DND-41 (cell line): ENCODE measurements around the gene TMED4.

Experiments
- EZH2 ChIP-seq: IDR thresholded peaks from 3 replicates; pipeline ENCODE4 v1.6.1; 2012; ENCODE audit warnings: borderline replicate concordance, low read depth, mild to moderate bottlenecking, moderate library complexity, low read length, inconsistent platforms; ENCODE audit not compliant: severe bottlenecking
- TF ChIP-seq, protein P1 (sequence below): IDR thresholded peaks from 2 replicates; pipeline ENCODE4 v1.5.1; 2012; ENCODE audit warnings: borderline replicate concordance, low read length, moderate library complexity, mild to moderate bottlenecking; ENCODE audit not compliant: poor library complexity, severe bottlenecking; ENCODE audit errors: extremely low read depth

GRCh38 chr7:44538798-44539668 lies 43.0 kb downstream of the TMED4 start:
- TF ChIP-seq, protein P1, sequence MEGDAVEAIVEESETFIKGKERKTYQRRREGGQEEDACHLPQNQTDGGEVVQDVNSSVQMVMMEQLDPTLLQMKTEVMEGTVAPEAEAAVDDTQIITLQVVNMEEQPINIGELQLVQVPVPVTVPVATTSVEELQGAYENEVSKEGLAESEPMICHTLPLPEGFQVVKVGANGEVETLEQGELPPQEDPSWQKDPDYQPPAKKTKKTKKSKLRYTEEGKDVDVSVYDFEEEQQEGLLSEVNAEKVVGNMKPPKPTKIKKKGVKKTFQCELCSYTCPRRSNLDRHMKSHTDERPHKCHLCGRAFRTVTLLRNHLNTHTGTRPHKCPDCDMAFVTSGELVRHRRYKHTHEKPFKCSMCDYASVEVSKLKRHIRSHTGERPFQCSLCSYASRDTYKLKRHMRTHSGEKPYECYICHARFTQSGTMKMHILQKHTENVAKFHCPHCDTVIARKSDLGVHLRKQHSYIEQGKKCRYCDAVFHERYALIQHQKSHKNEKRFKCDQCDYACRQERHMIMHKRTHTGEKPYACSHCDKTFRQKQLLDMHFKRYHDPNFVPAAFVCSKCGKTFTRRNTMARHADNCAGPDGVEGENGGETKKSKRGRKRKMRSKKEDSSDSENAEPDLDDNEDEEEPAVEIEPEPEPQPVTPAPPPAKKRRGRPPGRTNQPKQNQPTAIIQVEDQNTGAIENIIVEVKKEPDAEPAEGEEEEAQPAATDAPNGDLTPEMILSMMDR, result no peak
- no peak for TF ChIP-seq EZH2
